ENCODE results near the gene LAMB1.
"Not testable (repeated sequence)": the region's sequence is repeated elsewhere in the genome, so short reads cannot be mapped to it uniquely, and the experiment has no call there.

LAMB1 gene

GRCh38 chr7:107911981-107912380 lies 91.0 kb downstream of the LAMB1 start:
- no peak for TF ChIP-seq CTCF (IDR thresholded peaks at IDR 0.05)
- DNase-seq (ENCODE audit: low spot score): no peak
- Histone ChIP-seq H3K4me3 (no peak overlapping the region), H3K27ac (no peak overlapping the region)

- no peak overlapping the region for H3K27ac ChIP-seq
- no peak for DNase-seq (ENCODE audit: low spot score)
- no peak for TF ChIP-seq CTCF (IDR thresholded peaks at IDR 0.05)
- no peak overlapping the region for H3K4me3 ChIP-seq
These were observed 93.5 kb downstream of the LAMB1 start for GRCh38 chr7:107909445-107909844.

GRCh38 chr7:107907790-107908189 lies 95.2 kb downstream of the LAMB1 start:
- no peak for TF ChIP-seq CTCF (IDR thresholded peaks at IDR 0.05)
- Histone ChIP-seq H3K27ac (no peak overlapping the region), H3K4me3 (no peak overlapping the region)
- no peak for DNase-seq (ENCODE audit: low spot score)

GRCh38 chr7:107902381-107902780 lies 100.6 kb downstream of the LAMB1 start:
- TF ChIP-seq CTCF (IDR thresholded peaks at IDR 0.05): no peak
- DNase-seq (ENCODE audit: low spot score): no peak
- no peak overlapping the region for H3K27ac ChIP-seq
- H3K4me3 ChIP-seq: no peak overlapping the region

- DNase-seq (ENCODE audit: low spot score): no peak
- Histone ChIP-seq H3K27ac (no peak overlapping the region), H3K4me3 (no peak overlapping the region)
- no peak for TF ChIP-seq CTCF (IDR thresholded peaks at IDR 0.05)
These were observed 102.4 kb downstream of the LAMB1 start for GRCh38 chr7:107900496-107901015.

- Histone ChIP-seq H3K27ac (no peak overlapping the region), H3K4me3 (no peak overlapping the region)
- TF ChIP-seq CTCF (IDR thresholded peaks at IDR 0.05): no peak
- DNase-seq (ENCODE audit: low spot score): no peak
These were observed 103.9 kb downstream of the LAMB1 start for GRCh38 chr7:107898997-107899594.

GRCh38 chr7:107892367-107892741 lies 110.6 kb downstream of the LAMB1 start:
- Histone ChIP-seq H3K4me3 (peak overlapping the region; percentile 84), H3K27ac (peak overlapping the region in 1 of 2 donors; percentile 96)
- DNase-seq (ENCODE audit: low spot score): not testable (repeated sequence)

Measured in coronary artery (tissue), 2 donors.